BE2C (cell line): Measurements from ENCODE around the gene BOD1.

ENCODE experiments used
- DNase-seq: peaks from one replicate; pipeline ENCODE4 v3.0.0-alpha.2; 2020
- H3K27me3 ChIP-seq: fragments of 250-450 bp; sonication (Bioruptor Pico); 2 replicates; pipeline ENCODE4 v1.5.1; 2020; ENCODE audit warnings: mild to moderate bottlenecking
- H3K36me3 ChIP-seq: fragments of 250-450 bp; sonication (Bioruptor Pico); 2 replicates; pipeline ENCODE4 v1.5.1; 2020; ENCODE audit warnings: mild to moderate bottlenecking
- H3K4me1 ChIP-seq: fragments of 250-450 bp; sonication (Bioruptor Pico); 2 replicates; pipeline ENCODE4 v1.5.1; 2020
- H3K4me3 ChIP-seq: 2 replicates; pipeline ENCODE4 v1.5.1; 2011; ENCODE audit warnings: low read depth, low read length
- H3K9me3 ChIP-seq: fragments of 250-450 bp; sonication (Bioruptor Pico); 2 replicates; pipeline ENCODE4 v1.5.1; 2020
- TF ChIP-seq, protein P1 (sequence below): IDR thresholded peaks from 2 replicates; pipeline ENCODE4 v1.5.1; 2012; ENCODE audit warnings: mild to moderate bottlenecking, low read depth, low read length

BOD1 gene

GRCh38 chr5:173568703-173569102 lies 47.7 kb downstream of the BOD1 start:
- TF ChIP-seq, protein P1, sequence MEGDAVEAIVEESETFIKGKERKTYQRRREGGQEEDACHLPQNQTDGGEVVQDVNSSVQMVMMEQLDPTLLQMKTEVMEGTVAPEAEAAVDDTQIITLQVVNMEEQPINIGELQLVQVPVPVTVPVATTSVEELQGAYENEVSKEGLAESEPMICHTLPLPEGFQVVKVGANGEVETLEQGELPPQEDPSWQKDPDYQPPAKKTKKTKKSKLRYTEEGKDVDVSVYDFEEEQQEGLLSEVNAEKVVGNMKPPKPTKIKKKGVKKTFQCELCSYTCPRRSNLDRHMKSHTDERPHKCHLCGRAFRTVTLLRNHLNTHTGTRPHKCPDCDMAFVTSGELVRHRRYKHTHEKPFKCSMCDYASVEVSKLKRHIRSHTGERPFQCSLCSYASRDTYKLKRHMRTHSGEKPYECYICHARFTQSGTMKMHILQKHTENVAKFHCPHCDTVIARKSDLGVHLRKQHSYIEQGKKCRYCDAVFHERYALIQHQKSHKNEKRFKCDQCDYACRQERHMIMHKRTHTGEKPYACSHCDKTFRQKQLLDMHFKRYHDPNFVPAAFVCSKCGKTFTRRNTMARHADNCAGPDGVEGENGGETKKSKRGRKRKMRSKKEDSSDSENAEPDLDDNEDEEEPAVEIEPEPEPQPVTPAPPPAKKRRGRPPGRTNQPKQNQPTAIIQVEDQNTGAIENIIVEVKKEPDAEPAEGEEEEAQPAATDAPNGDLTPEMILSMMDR = no peak
- Histone ChIP-seq H3K27me3 (peaks cover 37% of the 10 kb centered on the region), H3K4me3 (no peak overlapping the region)

DNA sequence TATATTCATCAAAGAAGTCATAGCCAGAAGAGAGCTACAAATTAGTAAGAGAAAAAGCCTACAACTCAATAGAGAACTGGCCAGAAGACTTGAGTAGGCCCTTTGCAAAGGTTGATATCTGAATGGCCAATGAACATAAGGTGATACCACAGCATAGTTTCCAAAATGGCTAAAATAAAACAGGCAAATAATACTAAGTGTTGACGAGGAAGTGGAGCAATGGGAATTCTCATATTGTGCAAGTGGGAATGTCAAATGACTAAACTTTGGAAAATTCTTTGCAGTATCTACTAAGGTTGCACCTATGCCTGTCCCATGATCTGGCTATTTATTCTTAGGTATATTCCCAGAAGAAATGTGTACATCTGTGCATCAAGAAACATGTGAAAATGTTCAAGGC lies 48.3 kb downstream of the BOD1 start:
- no peak for DNase-seq
- no peaks in the 10 kb centered on the region for H3K4me1 ChIP-seq
- H3K36me3 ChIP-seq = no peaks in the 10 kb centered on the region
- no peaks in the 10 kb centered on the region; the same call in 1 of the 2 replicates for H3K9me3 ChIP-seq
- no peak overlapping the region for H3K4me3 ChIP-seq
- peaks cover 41% of the 10 kb centered on the region for H3K27me3 ChIP-seq
- TF ChIP-seq, protein P1 = no peak

More at GRCh38 chr5:173568703-173569102, 47.7 kb downstream of the BOD1 start:
- H3K4me1 ChIP-seq = no peaks in the 10 kb centered on the region
- no peaks in the 10 kb centered on the region; the same call in 1 of the 2 replicates for H3K9me3 ChIP-seq
- H3K36me3 ChIP-seq = no peaks in the 10 kb centered on the region
- DNase-seq = no peak

DNA sequence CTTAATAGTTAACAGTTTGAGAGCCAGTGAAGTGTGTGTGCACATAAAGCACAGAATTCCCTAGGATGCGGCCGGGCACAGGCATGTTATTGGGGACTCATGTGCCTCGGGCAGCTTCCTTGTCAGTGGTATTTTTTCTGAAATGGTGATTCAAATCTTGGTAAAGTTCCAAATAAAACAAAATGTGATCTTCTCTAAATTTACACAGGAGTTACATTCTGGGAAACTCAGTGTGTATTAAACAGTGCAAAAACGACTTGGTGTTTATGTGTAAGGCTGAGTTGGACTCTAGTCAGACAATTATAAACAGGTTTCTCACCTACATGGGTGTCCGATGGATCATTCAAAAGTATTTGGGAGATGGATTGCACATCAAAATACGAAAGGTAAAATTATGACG lies 48.9 kb downstream of the BOD1 start:
- no peaks in the 10 kb centered on the region for H3K4me1 ChIP-seq
- H3K4me3 ChIP-seq = no peak overlapping the region
- TF ChIP-seq, protein P1 = no peak
- H3K36me3 ChIP-seq = no peaks in the 10 kb centered on the region
- no peak for DNase-seq
- H3K27me3 ChIP-seq = peaks cover 41% of the 10 kb centered on the region
- H3K9me3 ChIP-seq = no peaks in the 10 kb centered on the region; the same call in 1 of the 2 replicates

DNA sequence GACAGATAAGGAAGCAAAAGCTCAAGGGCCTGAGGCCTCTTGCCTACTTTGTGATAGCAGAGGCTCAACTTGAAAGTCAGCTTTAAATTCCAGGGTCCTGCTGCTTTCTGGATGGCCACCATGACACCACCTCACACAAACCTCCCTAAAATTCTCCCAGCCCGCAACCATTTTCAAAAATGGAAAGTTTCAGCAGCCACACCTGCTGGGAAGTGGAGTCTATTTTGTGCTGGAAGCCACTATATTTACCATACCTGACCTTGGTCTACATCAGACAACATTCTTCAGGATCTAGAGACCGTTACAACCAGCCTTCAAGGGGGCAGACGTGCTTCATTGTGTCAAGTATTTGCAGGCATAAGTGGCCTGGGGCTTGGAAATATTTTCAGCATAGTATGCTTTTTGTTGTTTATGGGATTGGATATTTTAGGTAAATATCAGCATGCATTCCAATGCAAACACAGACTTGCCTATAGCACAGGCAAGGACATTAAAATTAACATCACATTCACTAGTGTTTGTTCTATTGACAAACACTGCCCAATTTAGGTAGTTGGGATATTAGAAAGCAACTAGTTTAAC lies 50.9 kb downstream of the BOD1 start:
- no peak overlapping the region for H3K4me3 ChIP-seq
- H3K4me1 ChIP-seq = no peaks in the 10 kb centered on the region
- peaks cover 59% of the 10 kb centered on the region for H3K27me3 ChIP-seq
- TF ChIP-seq, protein P1 = no peak
- DNase-seq = no peak
- no peaks in the 10 kb centered on the region for H3K36me3 ChIP-seq
- no peaks in the 10 kb centered on the region; the same call in 1 of the 2 replicates for H3K9me3 ChIP-seq

- peaks cover 6% of the 10 kb centered on the region; the same call in 1 of the 2 replicates for H3K9me3 ChIP-seq
Observed at GRCh38 chr5:173564106-173564505, 52.3 kb downstream of the BOD1 start.

DNA sequence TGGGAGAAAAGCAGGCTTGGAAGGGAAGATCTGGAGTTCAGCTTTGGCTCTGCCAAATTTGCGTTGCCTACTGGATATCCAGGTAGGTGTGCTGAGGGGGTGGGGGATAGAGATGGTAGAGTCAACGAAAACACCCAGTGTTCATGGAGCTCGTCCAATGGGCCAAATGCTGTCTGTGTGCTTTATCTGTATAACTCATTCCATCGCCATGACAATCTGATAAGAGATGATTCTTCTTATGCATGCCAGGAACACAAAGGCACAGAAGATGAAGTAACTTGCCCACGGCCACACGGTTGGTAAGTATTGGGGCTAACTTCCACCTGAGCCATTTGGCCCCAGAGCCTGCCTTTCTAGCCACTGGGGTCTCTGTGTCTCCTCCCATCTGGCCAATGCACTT lies 53.2 kb downstream of the BOD1 start:
- Histone ChIP-seq H3K27me3 (peaks cover 59% of the 10 kb centered on the region), H3K36me3 (no peaks in the 10 kb centered on the region), H3K4me1 (no peaks in the 10 kb centered on the region), H3K9me3 (0 out of 2 replicates have a peak, but pooled peaks cover 6% of the 10 kb centered on the region), H3K4me3 (no peak overlapping the region)
- TF ChIP-seq, protein P1 = no peak
- DNase-seq = no peak

More at GRCh38 chr5:173564106-173564505, 52.3 kb downstream of the BOD1 start:
- no peak overlapping the region for H3K4me3 ChIP-seq
- no peaks in the 10 kb centered on the region for H3K4me1 ChIP-seq
- TF ChIP-seq, protein P1 = no peak
- no peak for DNase-seq
- H3K36me3 ChIP-seq = no peaks in the 10 kb centered on the region
- peaks cover 59% of the 10 kb centered on the region for H3K27me3 ChIP-seq
